Endothelial cell of umbilical vein (primary cell): ENCODE results near the gene ZNF330. TPM values are rescaled to one million over a fixed set of nuclear protein-coding genes. Genes with fewer than 3 reads are reported as not detected.

Experiments used
- BruUV-seq: library from RNA; stranded (reverse); fragments of 400-500 nt; replicated peaks from 2 replicates; lab custom pipeline; 2021; lab: Mats Ljungman, UMichigan
- CTCF ChIA-PET: fragments of 300-600, 350-600 bp; sonication (Branson Sonifier 250); formaldehyde crosslinking; loops from one replicate; lab custom pipeline; 2021; ENCODE audit warnings: antibody characterized with exemption, inconsistent platforms; lab: Charles Lee
- POLR2A ChIA-PET: fragments of 300-600, 350-600 bp; sonication (Branson Sonifier 250); formaldehyde crosslinking; loops from one replicate; lab custom pipeline; 2021; ENCODE audit warnings: antibody characterized with exemption, inconsistent platforms; lab: Charles Lee
- DNase-seq: peaks from one replicate; pipeline ENCODE4 v3.0.0-alpha.2; 2011; ENCODE audit warnings: low read depth, low spot score
- FAIRE-seq: peaks from 2 replicates; lab custom pipeline; 2011; peaks lifted over from hg19 to GRCh38; lab: Jason Lieb, UNC
- H2AFZ ChIP-seq: 2 replicates; pipeline ENCODE4 v1.6.0; 2012; ENCODE audit warnings: low read depth, low read length, control low read depth, inconsistent platforms
- H3K27ac ChIP-seq: 2 replicates; pipeline ENCODE4 v1.5.1; 2011; ENCODE audit warnings: low read depth, mild to moderate bottlenecking, control low read depth, low read length, moderate library complexity; ENCODE audit not compliant: insufficient read depth
- H3K27me3 ChIP-seq, 2 experiments: 2 replicates each; pipeline versions ENCODE4 v1.6.0 to v1.6.1; 2011; ENCODE audit warnings: low read length in 2 of 2, mixed read lengths in 1 of 2; ENCODE audit not compliant: control insufficient read depth in 2 of 2, insufficient read depth in 2 of 2
- H3K36me3 ChIP-seq, 2 experiments: 2 replicates in 1 of 2; 3 replicates in 1 of 2; pipeline ENCODE4 v1.5.1; 2011; ENCODE audit warnings: low read length in 2 of 2, mild to moderate bottlenecking in 1 of 2, moderate library complexity in 1 of 2; ENCODE audit not compliant: control insufficient read depth in 2 of 2, insufficient read depth in 2 of 2; ENCODE audit errors: extremely low read depth in 1 of 2
- H3K4me1 ChIP-seq: 3 replicates; pipeline ENCODE4 v1.5.1; 2011; ENCODE audit warnings: mild to moderate bottlenecking, low read length; ENCODE audit not compliant: control insufficient read depth, insufficient read depth; ENCODE audit errors: extremely low read depth
- H3K4me2 ChIP-seq: 2 replicates; pipeline ENCODE4 v1.6.1; 2011; ENCODE audit warnings: low read length, control low read depth, mixed read lengths; ENCODE audit not compliant: insufficient read depth
- H3K4me3 ChIP-seq, 3 experiments: fragments of 200-600 bp in 1 of 3; sonication (generic), shearing (Covaris generic) in 1 of 3; replicated peaks in 1 of 3; 2 replicates each; pipeline ENCODE4 v1.5.1; 2011 to 2016; ENCODE audit warnings: control low read depth in 3 of 3, low read length in 3 of 3, mild to moderate bottlenecking in 2 of 3, inconsistent platforms in 1 of 3, low read depth in 1 of 3, moderate library complexity in 1 of 3; ENCODE audit not compliant: insufficient read depth in 1 of 3
- H3K79me2 ChIP-seq: 2 replicates; pipeline ENCODE4 v1.6.0; 2012; ENCODE audit warnings: low read length, inconsistent platforms; ENCODE audit not compliant: control insufficient read depth, insufficient read depth
- H3K9ac ChIP-seq: replicated peaks from 2 replicates; pipeline ENCODE3; 2011; ENCODE audit warnings: low read length, control low read depth; ENCODE audit not compliant: insufficient read depth; ENCODE audit errors: extremely low read depth
- H3K9me1 ChIP-seq: replicated peaks from 3 replicates; pipeline ENCODE4 v1.6.0; 2011; ENCODE audit warnings: mild to moderate bottlenecking, low read length; ENCODE audit not compliant: control insufficient read depth, insufficient read depth; ENCODE audit errors: extremely low read depth
- H3K9me3 ChIP-seq: replicated peaks from 2 replicates; pipeline ENCODE4 v1.5.1; 2012; ENCODE audit warnings: low read length, inconsistent platforms; ENCODE audit not compliant: control insufficient read depth, insufficient read depth
- H4K20me1 ChIP-seq: replicated peaks from 2 replicates; pipeline ENCODE3; 2011; ENCODE audit warnings: mild to moderate bottlenecking, low read length; ENCODE audit not compliant: control insufficient read depth, insufficient read depth; ENCODE audit errors: extremely low read depth
- EZH2 ChIP-seq: IDR thresholded peaks from 2 replicates; pipeline ENCODE4 v1.6.1; 2012; ENCODE audit warnings: borderline replicate concordance, low read depth, mild to moderate bottlenecking, moderate library complexity, low read length, inconsistent platforms; ENCODE audit not compliant: severe bottlenecking
- FOS ChIP-seq: IDR thresholded peaks from 2 replicates; pipeline ENCODE4 v1.6.1; 2011; ENCODE audit warnings: mild to moderate bottlenecking, low read length, moderate library complexity, borderline replicate concordance; ENCODE audit not compliant: insufficient read depth
- GATA2 ChIP-seq: IDR thresholded peaks from 2 replicates; pipeline ENCODE4 v1.7.0; 2011; ENCODE audit warnings: low read depth, mild to moderate bottlenecking, moderate library complexity, mixed read lengths, low read length; ENCODE audit not compliant: insufficient read length, insufficient read depth
- JUN ChIP-seq: IDR thresholded peaks from 2 replicates; pipeline ENCODE4 v1.6.1; 2011; ENCODE audit warnings: borderline replicate concordance, low read depth; ENCODE audit not compliant: insufficient read length, insufficient read depth
- MYC ChIP-seq: IDR thresholded peaks from one replicate; pipeline ENCODE4 v1.6.1; 2011; ENCODE audit warnings: mild to moderate bottlenecking, low read depth, low read length
- POLR2A ChIP-seq: IDR thresholded peaks from 2 replicates; pipeline ENCODE4 v1.6.1; 2012; ENCODE audit warnings: low read depth, mild to moderate bottlenecking, control low read depth, low read length
- POLR2AphosphoS5 ChIP-seq: IDR thresholded peaks from 2 replicates; pipeline ENCODE4 v1.6.1; 2012; ENCODE audit warnings: low read depth, mild to moderate bottlenecking, control low read depth, low read length, moderate library complexity; ENCODE audit not compliant: insufficient read depth
- dilution Hi-C: fragments of 300-500 bp; cut with MboI; formaldehyde crosslinking; loops from one replicate; pipeline ENCODE4 v1.15.0; 2019; ENCODE audit warnings: low sequenced_read_pairs; ENCODE audit not compliant: extremely low pct_ligation_motif_present
- intact Hi-C: fragments of 100-400 bp; cut with micrococcal nuclease; formaldehyde crosslinking; loops from one replicate; pipeline ENCODE4 v1.10.0; 2022
- polyA plus RNA-seq, 4 experiments: library from polyadenylated mRNA; depleted of rRNA in 3 of 4; stranded (reverse) in 3 of 4; unstranded in 1 of 4; fragments of >200 nt; gene quantifications; 2 replicates each; pipeline versions ENCODE4 v1.2.1 to v1.2.3, GENCODE V29; 2011 to 2012; ENCODE audit warnings: missing spikeins in 1 of 4
- total RNA-seq: library from RNA; stranded (reverse); gene quantifications from 2 replicates; pipeline ENCODE4 v1.2.3, GENCODE V29; 2021
- TF ChIP-seq, protein P1 (sequence below), 2 donors: IDR thresholded peaks; 1 replicate in 1 of 2; 2 replicates in 1 of 2; pipeline ENCODE4 v1.5.1; 2011; ENCODE audit warnings: low read length in 2 of 2, mild to moderate bottlenecking in 2 of 2, moderate library complexity in 2 of 2, control low read depth in 1 of 2, inconsistent platforms in 1 of 2, low read depth in 1 of 2; ENCODE audit not compliant: insufficient read depth in 1 of 2; ENCODE audit errors: extremely low read depth in 1 of 2
- TF ChIP-seq, protein P2 (sequence below): IDR thresholded peaks from 2 replicates; pipeline ENCODE4 v1.6.1; 2011; ENCODE audit not compliant: insufficient read depth, insufficient read length

Gene ZNF330
- total and polyA plus RNA-seq, 2 donors (not counting 3 experiments of a cell fraction or from before 2014, with no cell fraction given): 15.5 to 31.0 TPM

DNA sequence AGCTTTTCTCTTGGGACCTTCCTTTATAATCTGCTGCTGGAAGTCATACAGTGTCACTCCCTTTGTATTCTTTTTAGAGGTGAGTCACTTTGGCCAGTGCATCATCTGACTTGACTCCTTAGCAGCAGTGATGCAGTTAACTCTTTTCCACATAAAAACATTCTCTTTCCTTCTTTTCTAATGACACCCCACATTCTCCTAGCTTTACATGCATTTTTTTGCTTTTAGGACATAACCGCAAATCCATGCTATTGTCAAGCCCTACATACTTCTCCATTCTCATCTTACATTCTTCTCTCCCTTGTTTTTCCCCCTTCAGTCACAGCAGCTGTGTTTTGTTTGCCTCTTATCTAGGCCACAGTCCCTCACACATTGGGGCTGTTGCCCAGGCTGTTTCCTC, 55.1 kb downstream of the ZNF330 start:
- no peaks in the 10 kb centered on the region for H3K4me1 ChIP-seq
- no peaks in the 10 kb centered on the region for H3K27me3 ChIP-seq
- CTCF ChIA-PET: interaction anchor here (1.2 kb wide), 1 partner anchor 9 kb away, joined by 5 read pairs; no protein-coding TSS in a partner anchor
- H3K79me2 ChIP-seq: no peaks in the 10 kb centered on the region
- no peak for TF ChIP-seq GATA2
- TF ChIP-seq JUN: no peak
- no peak for TF ChIP-seq FOS
- no peak for TF ChIP-seq EZH2
- TF ChIP-seq, protein P1, sequence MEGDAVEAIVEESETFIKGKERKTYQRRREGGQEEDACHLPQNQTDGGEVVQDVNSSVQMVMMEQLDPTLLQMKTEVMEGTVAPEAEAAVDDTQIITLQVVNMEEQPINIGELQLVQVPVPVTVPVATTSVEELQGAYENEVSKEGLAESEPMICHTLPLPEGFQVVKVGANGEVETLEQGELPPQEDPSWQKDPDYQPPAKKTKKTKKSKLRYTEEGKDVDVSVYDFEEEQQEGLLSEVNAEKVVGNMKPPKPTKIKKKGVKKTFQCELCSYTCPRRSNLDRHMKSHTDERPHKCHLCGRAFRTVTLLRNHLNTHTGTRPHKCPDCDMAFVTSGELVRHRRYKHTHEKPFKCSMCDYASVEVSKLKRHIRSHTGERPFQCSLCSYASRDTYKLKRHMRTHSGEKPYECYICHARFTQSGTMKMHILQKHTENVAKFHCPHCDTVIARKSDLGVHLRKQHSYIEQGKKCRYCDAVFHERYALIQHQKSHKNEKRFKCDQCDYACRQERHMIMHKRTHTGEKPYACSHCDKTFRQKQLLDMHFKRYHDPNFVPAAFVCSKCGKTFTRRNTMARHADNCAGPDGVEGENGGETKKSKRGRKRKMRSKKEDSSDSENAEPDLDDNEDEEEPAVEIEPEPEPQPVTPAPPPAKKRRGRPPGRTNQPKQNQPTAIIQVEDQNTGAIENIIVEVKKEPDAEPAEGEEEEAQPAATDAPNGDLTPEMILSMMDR (IDR thresholded peaks at IDR 0.05; ENCODE audit: extremely low read depth in 1 of 2, insufficient read depth in 1 of 2, low read depth in 1 of 2, low read length in 2 of 2): no peak
- TF ChIP-seq POLR2A: no peak
- TF ChIP-seq POLR2AphosphoS5: no peak
- no peak for TF ChIP-seq MYC
- TF ChIP-seq, protein P2, sequence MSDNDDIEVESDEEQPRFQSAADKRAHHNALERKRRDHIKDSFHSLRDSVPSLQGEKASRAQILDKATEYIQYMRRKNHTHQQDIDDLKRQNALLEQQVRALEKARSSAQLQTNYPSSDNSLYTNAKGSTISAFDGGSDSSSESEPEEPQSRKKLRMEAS: no peak
- no peaks in the 10 kb centered on the region for H3K9me1 ChIP-seq
- intact Hi-C loops (no loop called here), dilution Hi-C loops (no loop called here)
- no peaks in the 10 kb centered on the region for H4K20me1 ChIP-seq
- no peak overlapping the region for H3K4me3 ChIP-seq
- H3K9ac ChIP-seq: no peak overlapping the region
- H3K36me3 ChIP-seq: no peaks in the 10 kb centered on the region
- FAIRE-seq: no peak
- H3K27ac ChIP-seq: no peak overlapping the region
- no peaks in the 10 kb centered on the region for H3K9me3 ChIP-seq
- no TSS peak for BruUV-seq
- no peak overlapping the region for H3K4me2 ChIP-seq
- DNase-seq: peak; percentile 51
- no peak overlapping the region for H2AFZ ChIP-seq
- POLR2A ChIA-PET: no interaction called here
